Fibroblast of lung (primary cell): ENCODE measurements around the gene ANKS1B. TPM values are rescaled to one million over a fixed set of nuclear protein-coding genes. Genes with fewer than 3 reads are reported as not detected.
A peak's percentile ranks its signal among the peaks of the same experiment; 100 is the strongest.

Source experiments
- DNase-seq, 2 donors: peaks; one replicate each; pipeline versions ENCODE4 v3.0.0 to v3.0.0-alpha.2; 2010; ENCODE audit warnings: low read depth in 2 of 2
- H2AFZ ChIP-seq: 2 replicates; pipeline ENCODE4 v1.5.1; 2012; ENCODE audit warnings: low read length, control low read depth, inconsistent platforms
- H3K27ac ChIP-seq: 2 replicates; pipeline ENCODE4 v1.5.1; 2011; ENCODE audit warnings: low read length, control low read depth; ENCODE audit not compliant: insufficient read depth
- H3K27me3 ChIP-seq: 2 replicates; pipeline ENCODE4 v1.5.1; 2011; ENCODE audit warnings: mild to moderate bottlenecking, low read length; ENCODE audit not compliant: control insufficient read depth, insufficient read depth
- H3K36me3 ChIP-seq: 2 replicates; pipeline ENCODE4 v1.5.1; 2011; ENCODE audit warnings: low read length; ENCODE audit not compliant: control insufficient read depth, insufficient read depth
- H3K4me1 ChIP-seq: 2 replicates; pipeline ENCODE4 v1.5.1; 2011; ENCODE audit warnings: low read length; ENCODE audit not compliant: control insufficient read depth, insufficient read depth; ENCODE audit errors: extremely low read depth
- H3K4me2 ChIP-seq: 2 replicates; pipeline ENCODE4 v1.5.1; 2011; ENCODE audit warnings: low read length, control low read depth; ENCODE audit not compliant: insufficient read depth; ENCODE audit errors: extremely low read depth
- H3K4me3 ChIP-seq, 4 experiments: fragments of 200-600 bp in 1 of 4; sonication (generic) in 1 of 4; replicated peaks in 1 of 4; 2 replicates each; pipeline ENCODE4 v1.5.1; 2011 to 2016; ENCODE audit warnings: low read length in 4 of 4, low read depth in 3 of 4, mild to moderate bottlenecking in 3 of 4, control low read depth in 2 of 4, inconsistent platforms in 1 of 4, mixed read lengths in 1 of 4; ENCODE audit not compliant: insufficient read depth in 1 of 4; ENCODE audit errors: control extremely low read depth in 1 of 4
- H3K79me2 ChIP-seq: 2 replicates; pipeline ENCODE4 v1.5.1; 2012; ENCODE audit warnings: mild to moderate bottlenecking, low read length, inconsistent platforms; ENCODE audit not compliant: control insufficient read depth, insufficient read depth
- H3K9ac ChIP-seq: 2 replicates; pipeline ENCODE4 v1.5.1; 2011; ENCODE audit warnings: mild to moderate bottlenecking, low read length, control low read depth; ENCODE audit not compliant: insufficient read depth
- H3K9me3 ChIP-seq: 2 replicates; pipeline ENCODE4 v1.5.1; 2012; ENCODE audit warnings: low read depth, low read length; ENCODE audit not compliant: control insufficient read depth, insufficient read depth
- H4K20me1 ChIP-seq: 2 replicates; pipeline ENCODE4 v1.5.1; 2011; ENCODE audit warnings: low read length; ENCODE audit not compliant: control insufficient read depth, insufficient read depth; ENCODE audit errors: extremely low read depth
- EZH2 ChIP-seq: IDR thresholded peaks from 2 replicates; pipeline ENCODE4 v1.5.1; 2012; ENCODE audit warnings: low read length, control low read depth, mild to moderate bottlenecking; ENCODE audit errors: missing control alignments
- polyA plus RNA-seq, 2 donors: library from polyadenylated mRNA; depleted of rRNA in 1 of 2; stranded (reverse) in 1 of 2; unstranded in 1 of 2; fragments of >200 nt; gene quantifications; 2 replicates each; pipeline ENCODE4 v1.2.1, GENCODE V29; 2011 to 2012; ENCODE audit warnings: missing spikeins in 1 of 2
- total RNA-seq: library from RNA; depleted of rRNA; stranded (reverse); fragments of >200 nt; gene quantifications from 2 replicates; pipeline ENCODE4 v1.2.1, GENCODE V29; 2014
- TF ChIP-seq, protein P1 (sequence below), 2 donors: IDR thresholded peaks in 1 of 2; conservative IDR thresholded peaks in 1 of 2; 1 replicate in 1 of 2; 2 replicates in 1 of 2; pipeline ENCODE4 v1.5.1; 2011 to 2012; ENCODE audit warnings: low read length in 2 of 2, control low read depth in 1 of 2, inconsistent platforms in 1 of 2, low read depth in 1 of 2, mild to moderate bottlenecking in 1 of 2

The ANKS1B gene
- total and polyA plus RNA-seq, 2 donors (not counting 1 experiment from before 2014, with no cell fraction given), result 0.11 to 0.83 TPM

GRCh38 chr12:98698603-98699463 is 1285.9 kb downstream of the ANKS1B start:
- peak; percentile 55 to 71 for DNase-seq
- Histone ChIP-seq H4K20me1 (no peaks in the 10 kb centered on the region), H3K27ac (no peak overlapping the region), H2AFZ (no peak overlapping the region), H3K27me3 (no peaks in the 10 kb centered on the region), H3K9ac (no peak overlapping the region), H3K4me3 (no peak overlapping the region), H3K4me1 (no peaks in the 10 kb centered on the region), H3K79me2 (no peaks in the 10 kb centered on the region), H3K4me2 (no peak overlapping the region), H3K36me3 (no peaks in the 10 kb centered on the region), H3K9me3 (no peaks in the 10 kb centered on the region)
- TF ChIP-seq, protein P1, sequence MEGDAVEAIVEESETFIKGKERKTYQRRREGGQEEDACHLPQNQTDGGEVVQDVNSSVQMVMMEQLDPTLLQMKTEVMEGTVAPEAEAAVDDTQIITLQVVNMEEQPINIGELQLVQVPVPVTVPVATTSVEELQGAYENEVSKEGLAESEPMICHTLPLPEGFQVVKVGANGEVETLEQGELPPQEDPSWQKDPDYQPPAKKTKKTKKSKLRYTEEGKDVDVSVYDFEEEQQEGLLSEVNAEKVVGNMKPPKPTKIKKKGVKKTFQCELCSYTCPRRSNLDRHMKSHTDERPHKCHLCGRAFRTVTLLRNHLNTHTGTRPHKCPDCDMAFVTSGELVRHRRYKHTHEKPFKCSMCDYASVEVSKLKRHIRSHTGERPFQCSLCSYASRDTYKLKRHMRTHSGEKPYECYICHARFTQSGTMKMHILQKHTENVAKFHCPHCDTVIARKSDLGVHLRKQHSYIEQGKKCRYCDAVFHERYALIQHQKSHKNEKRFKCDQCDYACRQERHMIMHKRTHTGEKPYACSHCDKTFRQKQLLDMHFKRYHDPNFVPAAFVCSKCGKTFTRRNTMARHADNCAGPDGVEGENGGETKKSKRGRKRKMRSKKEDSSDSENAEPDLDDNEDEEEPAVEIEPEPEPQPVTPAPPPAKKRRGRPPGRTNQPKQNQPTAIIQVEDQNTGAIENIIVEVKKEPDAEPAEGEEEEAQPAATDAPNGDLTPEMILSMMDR (conservative IDR thresholded peaks at IDR 0.05 in 1 of 2, IDR thresholded peaks at IDR 0.05 in 1 of 2; ENCODE audit: low read depth in 1 of 2, low read length in 2 of 2), result peak; percentile 67 to 80
- TF ChIP-seq EZH2, result no peak

GRCh38 chr12:98697209-98697608 is 1287.5 kb downstream of the ANKS1B start:
- no peak overlapping the region for H3K9ac ChIP-seq
- no peak overlapping the region for H3K4me2 ChIP-seq
- no peaks in the 10 kb centered on the region for H3K9me3 ChIP-seq
- no peaks in the 10 kb centered on the region for H3K79me2 ChIP-seq
- DNase-seq, result no peak
- H3K4me3 ChIP-seq, result no peak overlapping the region
- H4K20me1 ChIP-seq, result no peaks in the 10 kb centered on the region
- no peak overlapping the region for H2AFZ ChIP-seq
- no peak overlapping the region for H3K27ac ChIP-seq
- H3K4me1 ChIP-seq, result no peaks in the 10 kb centered on the region
- H3K27me3 ChIP-seq, result no peaks in the 10 kb centered on the region
- no peak for TF ChIP-seq EZH2
- TF ChIP-seq, protein P1 (conservative IDR thresholded peaks at IDR 0.05 in 1 of 2, IDR thresholded peaks at IDR 0.05 in 1 of 2; ENCODE audit: low read depth in 1 of 2, low read length in 2 of 2), result no peak
- no peaks in the 10 kb centered on the region for H3K36me3 ChIP-seq

GRCh38 chr12:98696036-98696646 is 1288.6 kb downstream of the ANKS1B start:
- Histone ChIP-seq H4K20me1 (no peaks in the 10 kb centered on the region), H3K4me3 (no peak overlapping the region), H3K27ac (no peak overlapping the region), H2AFZ (no peak overlapping the region), H3K4me2 (no peak overlapping the region), H3K27me3 (no peaks in the 10 kb centered on the region), H3K36me3 (no peaks in the 10 kb centered on the region), H3K79me2 (no peaks in the 10 kb centered on the region), H3K4me1 (no peaks in the 10 kb centered on the region), H3K9ac (no peak overlapping the region), H3K9me3 (no peaks in the 10 kb centered on the region)
- TF ChIP-seq, protein P1 (conservative IDR thresholded peaks at IDR 0.05 in 1 of 2, IDR thresholded peaks at IDR 0.05 in 1 of 2; ENCODE audit: low read depth in 1 of 2, low read length in 2 of 2), result no peak
- no peak for TF ChIP-seq EZH2
- DNase-seq, result no peak
